ENCODE data around the gene GALNT9. TPM values are rescaled to one million over a fixed set of nuclear protein-coding genes. Genes with fewer than 3 reads are reported as not detected.

Gene GALNT9
- total RNA-seq, 1 donor from 2014 or later: not detected

DNA sequence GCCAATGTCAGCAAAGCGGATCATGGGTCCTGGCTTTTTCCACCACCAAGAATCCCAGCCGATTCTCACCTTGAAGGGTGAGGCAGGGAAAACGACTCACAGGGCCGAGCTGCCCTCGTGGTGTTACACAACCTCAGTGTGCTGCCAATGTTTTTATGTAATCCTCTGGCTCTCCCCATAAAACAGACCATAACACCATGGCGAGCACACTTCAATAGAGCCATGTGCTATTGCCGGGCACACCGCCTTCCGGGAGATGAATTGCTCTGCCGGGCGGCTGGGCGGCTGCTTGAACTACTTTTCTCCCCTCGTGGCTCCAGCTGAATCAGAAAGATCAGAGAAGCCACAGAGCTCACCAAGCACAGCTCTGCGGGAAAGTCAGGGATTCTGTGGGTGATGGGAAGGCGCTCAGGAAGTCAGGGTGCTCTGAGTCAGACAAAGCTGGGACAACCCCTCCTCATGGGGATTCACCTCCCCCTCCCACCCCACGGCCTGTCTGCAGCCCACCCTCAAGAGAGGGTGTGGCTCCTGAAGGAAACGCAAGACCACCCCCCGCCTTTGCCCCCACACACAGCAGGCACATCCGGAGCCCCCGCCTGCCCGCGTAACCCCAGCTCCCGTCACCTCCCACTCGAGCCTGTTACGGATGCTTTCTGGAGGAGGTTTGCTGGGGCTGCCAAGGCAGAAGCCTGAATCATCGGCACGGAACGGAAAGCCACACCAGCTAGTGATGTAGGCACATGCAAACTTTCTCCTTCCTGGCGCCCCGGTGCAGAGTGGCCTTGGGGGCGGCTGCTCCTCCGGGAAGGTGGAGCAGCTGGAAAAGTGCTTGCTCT, 1.8 kb downstream of the GALNT9 start:
- ATAC-seq: peak; percentile 90
- peak; percentile 69 for DNase-seq (ENCODE audit: low spot score)

- no peak for DNase-seq (ENCODE audit: low spot score)
- no peak for ATAC-seq
Observed at GRCh38 chr12:132326646-132327045, 2.7 kb downstream of the GALNT9 start.

DNA sequence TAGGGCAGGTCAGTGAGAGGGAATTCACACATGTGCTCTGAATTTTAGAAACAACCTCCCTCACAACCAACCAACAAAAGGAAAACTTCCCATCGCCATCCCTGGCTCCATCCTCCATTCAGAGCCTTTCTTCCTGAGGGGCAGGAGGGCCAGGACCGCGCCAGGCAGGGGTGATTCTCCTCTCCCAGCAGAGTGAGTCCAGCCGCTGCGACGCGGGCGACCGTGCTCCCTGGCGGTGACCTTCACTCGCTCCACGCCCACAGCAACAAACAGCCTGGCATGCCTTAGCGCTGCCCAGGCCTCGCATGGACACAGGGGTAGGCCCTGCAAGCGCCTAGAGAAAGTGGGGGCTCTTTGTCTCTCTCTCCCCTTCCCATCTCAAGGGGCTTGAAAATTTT, 3.7 kb downstream of the GALNT9 start:
- no peak for DNase-seq (ENCODE audit: low spot score)
- ATAC-seq: no peak

DNA sequence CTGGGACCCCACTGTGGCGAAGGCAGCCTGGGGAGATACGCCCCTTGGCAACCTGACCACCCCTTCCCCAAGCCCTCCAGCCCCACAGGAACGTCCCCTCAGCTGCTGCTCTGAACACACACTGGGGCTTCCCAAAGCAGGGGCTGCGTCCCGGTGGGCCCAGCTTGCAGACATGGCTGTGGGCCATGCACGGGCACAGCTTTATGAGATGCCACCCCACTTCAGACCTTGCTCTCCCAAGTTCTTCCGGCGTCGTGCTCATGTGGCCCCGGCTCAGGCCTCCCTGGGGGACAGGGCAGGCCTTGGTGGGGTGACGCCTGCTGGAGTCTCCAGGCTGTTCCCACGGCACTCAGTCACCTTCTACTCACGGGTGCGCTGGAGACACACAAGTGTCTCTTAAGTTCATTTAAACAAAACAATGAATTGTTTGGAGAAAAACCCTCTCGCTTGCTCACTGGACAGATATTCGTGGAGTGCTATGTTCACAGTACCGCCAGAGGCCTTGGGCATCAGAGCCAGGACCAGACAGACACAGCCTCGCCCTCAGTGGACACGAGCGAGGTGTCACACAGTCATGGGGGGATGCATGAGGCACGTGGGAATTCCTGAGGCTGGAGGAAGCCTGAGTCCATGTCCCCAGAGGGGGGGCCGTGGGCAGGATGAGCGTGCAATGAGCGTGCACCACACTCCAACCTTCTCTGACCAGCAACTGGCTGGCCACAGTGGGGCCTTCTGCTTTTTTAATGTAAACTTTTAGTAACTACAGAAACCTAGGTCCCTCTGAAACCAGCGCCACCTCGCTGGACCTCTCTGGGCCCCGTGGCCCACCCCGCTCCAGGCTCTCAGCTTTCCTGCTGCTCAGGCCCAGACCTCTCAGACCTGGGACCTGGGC, 4.3 kb downstream of the GALNT9 start:
- DNase-seq (ENCODE audit: low spot score) (no peak), ATAC-seq (no peak)

- DNase-seq (ENCODE audit: low spot score) (no peak), ATAC-seq (no peak)
Observed at GRCh38 chr12:132324173-132324572, 5.2 kb downstream of the GALNT9 start.

GRCh38 chr12:132323171-132324010, 6.0 kb downstream of the GALNT9 start:
- no peak for DNase-seq (ENCODE audit: low spot score)
- ATAC-seq: no peak

DNA sequence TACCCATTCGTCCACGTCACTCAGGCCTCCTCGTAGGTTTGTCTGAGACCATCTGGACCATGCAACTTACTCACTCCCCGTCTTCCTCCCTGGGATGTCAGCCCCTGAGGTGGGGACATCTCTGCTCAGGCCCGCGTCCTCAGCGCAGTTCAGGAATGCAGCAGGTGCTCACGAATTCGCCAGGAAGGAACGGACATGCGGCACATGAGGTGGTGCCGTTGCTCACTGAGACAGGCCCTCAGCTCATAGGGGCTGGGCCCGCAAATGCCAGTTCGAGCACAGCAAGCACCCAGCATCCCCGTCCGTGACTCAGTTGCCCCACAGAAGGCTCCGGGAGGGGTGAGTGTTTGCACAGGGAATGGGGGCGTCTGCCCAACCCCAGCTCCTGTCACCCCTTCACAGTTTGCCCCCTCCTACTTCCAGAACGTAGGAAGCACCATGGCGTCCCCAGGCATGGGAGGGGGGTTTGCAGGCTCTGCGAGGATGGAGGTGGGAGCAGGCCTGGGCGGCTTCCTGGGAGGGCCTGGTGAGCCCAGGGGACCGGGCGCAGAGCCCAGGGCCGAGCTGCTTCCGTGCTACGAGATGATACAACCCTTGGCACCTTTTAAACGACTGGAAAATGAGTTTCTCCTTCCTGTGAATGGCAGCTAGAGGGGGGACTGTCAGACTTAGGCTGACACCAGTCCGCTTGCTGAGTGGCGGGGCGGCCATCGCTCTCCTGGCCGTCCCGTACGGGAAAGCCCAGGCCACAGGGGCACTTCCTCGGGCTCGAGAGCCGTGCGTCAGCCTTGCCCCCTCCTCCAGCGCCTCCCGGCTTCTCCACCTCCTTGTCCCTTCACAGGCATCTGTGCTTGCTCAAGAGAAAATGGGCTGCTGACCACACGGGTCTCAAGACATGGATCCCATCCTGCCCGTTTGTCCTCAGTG, 6.9 kb downstream of the GALNT9 start:
- no peak for ATAC-seq

DNA sequence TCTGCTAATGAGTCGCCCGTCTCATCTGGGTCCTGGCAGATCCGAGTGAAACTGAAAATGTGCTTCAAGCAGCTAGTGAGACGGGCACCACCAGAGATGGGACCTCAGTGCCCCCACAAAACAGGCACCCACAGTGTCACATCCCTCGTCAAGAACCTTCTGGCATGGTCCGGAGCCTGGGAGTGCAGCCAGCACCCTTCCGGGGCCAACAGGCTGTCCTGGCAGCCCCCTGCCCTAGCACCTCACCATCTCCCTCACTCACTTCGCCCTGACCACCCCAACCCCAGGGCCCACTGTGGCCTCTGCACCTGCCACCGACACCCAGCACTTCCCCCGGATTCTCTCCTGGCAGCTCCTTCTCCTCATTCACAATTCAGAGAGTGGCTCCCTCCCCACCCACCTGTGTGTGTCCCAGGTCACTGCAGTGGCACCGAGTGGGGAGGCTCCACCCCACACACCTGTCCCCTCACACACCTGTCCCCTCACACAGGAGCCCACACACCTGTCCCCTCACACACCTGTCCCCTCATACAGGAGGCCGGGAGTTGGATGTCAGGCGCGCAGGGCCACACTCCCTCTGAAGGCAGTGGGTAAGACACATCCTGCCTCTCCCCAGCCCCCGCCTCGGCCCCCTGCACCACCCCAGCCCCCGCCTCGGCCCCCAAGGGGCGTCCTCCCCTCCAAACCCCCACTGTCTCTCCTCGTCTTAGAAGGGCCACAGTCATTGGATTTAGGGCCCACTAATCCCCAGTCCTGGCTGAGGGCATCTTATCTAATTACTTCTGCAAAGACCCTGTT, 7.9 kb downstream of the GALNT9 start:
- DNase-seq (ENCODE audit: low spot score) (no peak), ATAC-seq (no peak)

More for the DNA sequence above, 6.9 kb downstream of the GALNT9 start:
- DNase-seq (ENCODE audit: low spot score): no peak

DNA sequence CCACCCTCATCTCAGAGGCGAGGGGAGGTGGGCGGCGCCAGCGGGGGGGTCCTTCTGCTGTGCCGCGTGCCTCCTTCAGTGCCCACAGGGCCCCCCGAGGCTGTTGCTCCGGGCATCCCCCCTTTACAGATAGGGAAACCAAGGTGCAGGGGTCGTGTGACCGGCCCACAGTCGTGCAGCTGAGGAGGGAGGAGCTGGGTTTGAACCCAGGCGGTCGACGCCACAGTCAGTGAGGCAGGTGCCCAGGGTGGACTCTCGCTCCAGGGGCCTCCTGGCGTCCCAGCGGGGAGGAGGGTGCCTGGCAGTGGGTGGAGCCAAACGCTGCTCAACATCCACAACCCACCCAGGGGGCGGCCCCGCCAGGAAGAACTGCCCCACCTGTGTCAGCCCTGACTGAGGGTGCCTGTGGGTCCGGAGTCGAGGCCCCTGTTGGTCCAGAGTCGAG, 8.6 kb downstream of the GALNT9 start:
- DNase-seq (ENCODE audit: low spot score) (no peak), ATAC-seq (no peak)

DNA sequence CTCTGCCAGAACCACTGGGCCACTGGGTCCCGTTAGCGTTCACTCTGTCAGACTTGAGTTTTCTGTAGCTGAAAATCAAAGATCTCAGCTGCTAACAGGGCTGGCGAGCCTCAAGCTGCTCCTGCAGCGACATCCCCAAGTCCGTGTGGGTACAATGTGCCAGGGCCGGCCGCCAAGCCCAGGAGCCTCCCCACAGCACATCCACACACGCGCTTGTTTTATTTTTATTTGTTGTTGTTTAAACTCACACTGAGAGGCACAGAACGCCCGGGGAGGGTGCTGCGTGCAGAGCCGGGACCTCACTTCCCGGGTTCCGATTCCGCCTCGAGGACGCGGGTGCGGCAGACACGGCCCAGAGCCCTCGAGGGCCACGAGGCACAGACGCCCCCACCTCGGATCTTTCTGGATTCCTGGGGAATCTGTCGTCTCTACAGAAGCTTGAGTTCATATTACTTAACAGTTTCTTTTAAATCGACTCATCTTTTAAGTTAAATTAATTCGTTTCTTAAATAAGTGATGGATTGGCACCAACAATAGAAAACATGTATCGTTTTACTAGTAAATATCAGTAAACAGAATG, 9.3 kb downstream of the GALNT9 start:
- ATAC-seq: no peak
- no peak for DNase-seq (ENCODE audit: low spot score)

GRCh38 chr12:132319359-132319950, 9.9 kb downstream of the GALNT9 start:
- ATAC-seq (no peak), DNase-seq (ENCODE audit: low spot score) (no peak)

DNA sequence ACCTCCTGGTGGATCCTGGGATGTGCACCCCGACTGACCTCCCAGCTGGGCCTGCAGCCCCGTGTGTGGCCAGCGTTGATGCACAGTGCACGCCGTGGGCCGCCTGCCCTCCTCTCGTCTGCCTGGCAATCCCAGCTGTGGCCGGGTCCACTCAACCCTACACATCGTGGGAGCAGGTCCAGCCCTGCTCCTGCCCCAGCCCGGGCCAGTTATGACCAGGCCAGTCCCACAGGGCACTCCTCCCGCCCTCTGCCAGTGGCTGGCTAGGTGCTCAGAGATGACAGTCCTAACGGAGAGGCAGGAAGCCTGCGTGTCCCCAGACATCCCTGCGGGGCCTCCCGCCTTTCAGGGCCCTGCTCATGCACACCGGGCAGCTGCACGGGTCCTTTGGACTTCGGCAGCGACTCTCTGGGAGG, 10.8 kb downstream of the GALNT9 start:
- DNase-seq (ENCODE audit: low spot score): no peak

DNA sequence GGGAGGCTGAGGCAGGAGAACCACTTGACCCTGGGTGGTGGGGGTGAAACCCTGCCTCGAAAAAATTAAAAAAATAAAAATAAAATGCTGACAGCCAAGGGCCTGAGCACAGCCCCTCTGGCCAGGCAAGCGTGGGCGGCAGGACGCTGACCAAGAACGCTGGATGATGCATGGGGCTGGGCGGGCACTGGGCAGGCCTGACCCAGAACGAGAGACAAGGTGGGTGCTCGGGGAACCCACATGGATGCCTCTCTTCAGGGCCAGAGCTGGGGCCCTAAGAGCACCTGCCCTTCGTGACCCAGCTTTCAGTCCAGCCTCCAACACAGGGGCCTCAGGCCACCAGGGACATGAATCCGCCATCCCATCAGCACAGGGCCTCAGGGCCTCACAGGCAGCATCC, 11.3 kb downstream of the GALNT9 start:
- no peak for DNase-seq (ENCODE audit: low spot score)
- no peak for ATAC-seq

More for the DNA sequence above, 10.8 kb downstream of the GALNT9 start:
- ATAC-seq: no peak

- DNase-seq (ENCODE audit: low spot score): no peak
- ATAC-seq: no peak
Observed at GRCh38 chr12:132317233-132317938, 12.0 kb downstream of the GALNT9 start.

DNA sequence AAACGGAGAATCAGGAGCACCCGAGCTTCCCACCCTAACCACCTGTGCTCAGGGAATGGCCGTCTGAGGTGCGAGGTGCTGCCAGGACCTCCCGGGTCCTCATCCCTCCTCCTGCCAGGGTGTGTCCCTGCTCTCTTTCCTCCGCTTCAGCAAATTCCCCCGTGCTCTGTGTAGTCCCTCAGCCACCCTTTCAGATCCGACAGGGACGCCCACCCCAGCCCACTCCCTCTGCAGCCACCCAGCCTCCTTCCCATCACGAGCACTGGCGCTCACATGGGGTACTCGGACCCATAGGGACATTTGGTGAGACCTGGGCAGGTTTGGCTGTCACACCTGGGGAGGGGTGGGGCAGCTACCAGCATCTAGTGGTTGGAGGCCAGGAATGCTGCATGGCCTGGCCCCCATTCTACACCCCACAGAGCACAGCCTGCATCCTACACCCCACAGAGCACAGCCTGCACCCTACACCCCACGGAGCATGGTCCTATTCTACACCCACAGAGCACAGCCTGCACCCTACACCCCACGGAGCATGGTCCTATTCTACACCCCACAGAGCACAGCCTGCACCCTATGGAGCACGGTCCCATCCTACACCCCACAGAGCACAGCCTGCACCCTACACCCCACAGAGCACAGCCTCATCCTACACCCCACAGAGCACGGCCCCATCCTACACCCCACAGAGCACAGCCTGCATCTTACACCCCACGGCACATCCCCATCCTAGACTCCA, 12.7 kb downstream of the GALNT9 start:
- no peak for ATAC-seq
- no peak for DNase-seq (ENCODE audit: low spot score)

- DNase-seq (ENCODE audit: low spot score): no peak
- ATAC-seq: no peak
Observed at GRCh38 chr12:132315951-132316350, 13.4 kb downstream of the GALNT9 start.

GRCh38 chr12:132315507-132315906, 13.9 kb downstream of the GALNT9 start:
- no peak for ATAC-seq
- no peak for DNase-seq (ENCODE audit: low spot score)

All from left lobe of liver (tissue), 2 donors.